Measurements from ENCODE around the gene CFAP210. TPM values are rescaled to one million over a fixed set of nuclear protein-coding genes. Genes with fewer than 3 reads are reported as not detected.
"Not testable (repeated sequence)": the region's sequence is repeated elsewhere in the genome, so short reads cannot be mapped to it uniquely, and the experiment has no call there.

The CFAP210 gene
- total RNA-seq, 5 donors from 2014 or later (not counting 1 experiment from before 2014, with no cell fraction given) = 0.35 to 0.96 TPM; not detected in 3

DNA sequence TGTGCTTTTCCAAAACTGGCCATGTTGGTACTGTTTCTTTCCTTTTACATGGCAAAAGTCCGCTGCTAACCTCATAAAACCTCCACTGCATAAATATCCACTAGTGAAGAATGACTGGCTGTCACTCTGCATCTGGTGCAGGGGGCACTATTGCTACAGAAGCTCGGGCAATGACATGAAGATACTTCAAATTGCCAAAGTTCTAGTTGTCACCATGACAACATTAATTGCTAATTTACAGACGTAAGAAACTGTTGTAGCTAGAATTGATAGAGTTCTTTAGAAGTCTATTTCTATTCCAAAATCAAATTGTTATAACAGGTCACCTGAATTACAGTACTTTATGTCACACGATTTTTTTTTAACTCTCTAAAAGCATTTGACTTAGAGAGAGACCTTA lies 845 bp downstream of the CFAP210 start:
- peaks cover 3 to 9% of the 10 kb centered on the region in 2 experiments for H3K4me1 ChIP-seq (ENCODE audit: control insufficient read depth in 1 of 2, extremely low read depth in 1 of 2, insufficient read depth in 2 of 2, low read length in 2 of 2)
- H3K27me3 ChIP-seq (replicated peaks in 1 of 2; ENCODE audit: control insufficient read depth in 2 of 2, extremely low read depth in 1 of 2, insufficient read depth in 2 of 2, low read length in 1 of 2) = no peaks in the 10 kb centered on the region
- Mint-ChIP-seq H3K27ac (peak overlapping the region; percentile 80 to 92), H3K27me3 (peaks cover 5 to 9% of the 10 kb centered on the region in 2 donors), H3K4me1 (peaks cover 11 to 18% (median 17%) of the 10 kb centered on the region in 3 donors), H3K36me3 (peaks cover 15% of the 10 kb centered on the region), H3K4me3 (peak overlapping the region; percentile 83 to 97 (median 87)), H3K9me3 (peaks cover 4 to 21% (median 9%) of the 10 kb centered on the region in 3 donors)
- no peaks in the 10 kb centered on the region for H3K9me3 ChIP-seq
- H3K27ac ChIP-seq (ENCODE audit: low read length) = peak overlapping the region; percentile 88
- 83% methylated on average over 1 of the region's 4 CpGs for WGBS (ENCODE audit: insufficient coverage)
- no peak overlapping the region for H3K4me3 ChIP-seq (ENCODE audit: control insufficient read depth in 1 of 2, extremely low read depth in 1 of 2, low read length in 1 of 2)
- ATAC-seq (replicated peaks in 1 of 4) (no peak), DNase-seq (peak in 6 of 35 experiments; percentile 8 to 54 (median 17))
- no peaks in the 10 kb centered on the region for H3K36me3 ChIP-seq (ENCODE audit: control insufficient read depth in 2 of 2, extremely low read depth in 1 of 2, insufficient read depth in 1 of 2, low read length in 1 of 2)
- POLR2A ChIA-PET = interaction anchor here (0.5 to 3.4 kb wide), 10 partner anchors 10 to 1281 kb away, joined by 3 to 25 read pairs (median 4); partner anchors contain the start of genes FASTKD1 (in 1 of the 2) and SSB (in 1 of the 2)
- CTCF ChIA-PET = interaction anchor here (1.1 to 2.3 kb wide), 2 partner anchors 10 to 12 kb away, joined by 3 to 9 read pairs; no protein-coding TSS in a partner anchor

GRCh38 chr2:169692718-169693117 lies 1.5 kb downstream of the CFAP210 start:
- Mint-ChIP-seq H3K4me3 (no peak overlapping the region), H3K27ac (no peak overlapping the region), H3K36me3 (peaks cover 15% of the 10 kb centered on the region), H3K27me3 (peaks cover 5 to 9% of the 10 kb centered on the region in 2 donors), H3K4me1 (peaks cover 11 to 18% (median 15%) of the 10 kb centered on the region in 3 donors), H3K9me3 (peaks cover 4 to 23% (median 9%) of the 10 kb centered on the region in 3 donors)
- Histone ChIP-seq H3K27me3 (replicated peaks in 1 of 2; ENCODE audit: control insufficient read depth in 2 of 2, extremely low read depth in 1 of 2, insufficient read depth in 2 of 2, low read length in 1 of 2) (no peaks in the 10 kb centered on the region), H3K4me3 (ENCODE audit: control insufficient read depth in 1 of 2, extremely low read depth in 1 of 2, low read length in 1 of 2) (no peak overlapping the region), H3K9me3 (no peaks in the 10 kb centered on the region), H3K36me3 (ENCODE audit: control insufficient read depth in 2 of 2, extremely low read depth in 1 of 2, insufficient read depth in 1 of 2, low read length in 1 of 2) (no peaks in the 10 kb centered on the region), H3K27ac (ENCODE audit: low read length) (no peak overlapping the region), H3K4me1 (ENCODE audit: control insufficient read depth in 1 of 2, extremely low read depth in 1 of 2, insufficient read depth in 2 of 2, low read length in 2 of 2) (peaks cover 3 to 9% of the 10 kb centered on the region in 2 experiments)
- no peak for ATAC-seq (replicated peaks in 1 of 4)
- no CpG with 5 or more reads among the region's 3 CpGs for WGBS (ENCODE audit: insufficient coverage)
- CTCF ChIA-PET = interaction anchor here (1.1 to 2.3 kb wide), 3 partner anchors 9 to 76 kb away, joined by 3 to 9 read pairs (median 3); no protein-coding TSS in a partner anchor
- POLR2A ChIA-PET = interaction anchor here in 1 of 2 donors (0.6 to 3.4 kb wide), 5 partner anchors 8 to 119 kb away, joined by 3 to 25 read pairs (median 4); partner anchors contain the start of gene FASTKD1
- DNase-seq = no peak

DNA sequence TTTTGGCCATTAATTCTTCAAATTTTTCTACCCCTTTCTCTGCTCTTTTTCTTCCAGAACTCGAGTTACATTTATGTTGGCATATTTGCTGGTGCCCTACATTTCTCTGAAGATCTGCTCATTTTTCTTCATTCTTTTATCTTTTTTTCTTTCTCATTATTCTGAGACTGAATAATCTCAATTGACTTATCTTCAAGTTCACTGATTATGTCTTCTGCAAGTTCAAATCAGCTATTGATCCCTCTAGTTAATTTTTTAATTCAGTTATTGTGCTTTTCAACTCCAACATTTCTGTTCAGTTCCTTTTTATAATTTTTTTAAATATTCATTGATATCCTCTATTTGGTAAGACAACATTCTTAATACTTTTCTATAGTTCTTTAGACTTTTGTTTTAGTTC lies 3.2 kb downstream of the CFAP210 start:
- POLR2A ChIA-PET = interaction anchor here in 1 of 2 donors (0.6 kb wide), 2 partner anchors 128 to 144 kb away, joined by 3 to 5 read pairs; no protein-coding TSS in a partner anchor
- 67% methylated on average over 1 of the region's 1 CpG for WGBS (ENCODE audit: insufficient coverage)

DNA sequence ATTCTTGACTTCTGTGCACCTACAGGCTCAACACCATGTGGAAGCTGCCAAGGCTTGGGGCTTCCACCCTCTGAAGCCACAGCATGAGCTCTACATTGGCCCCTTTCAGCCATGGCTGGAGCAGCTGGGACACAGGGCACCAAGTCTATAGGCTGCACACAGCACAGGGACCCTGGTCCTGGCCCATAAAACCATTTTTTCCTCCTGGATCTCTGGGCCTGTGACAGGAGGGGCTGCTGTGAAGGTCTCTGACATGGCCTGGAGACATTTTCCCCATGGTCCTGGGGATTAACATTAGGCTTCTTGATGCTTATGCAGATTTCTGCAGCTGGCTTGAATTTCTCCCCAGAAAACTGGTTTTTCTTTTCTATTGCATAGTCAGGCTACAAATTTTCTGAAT lies 6.3 kb downstream of the CFAP210 start:
- ATAC-seq (replicated peaks in 1 of 4); CTCF ChIA-PET; H3K9me3 ChIP-seq; H3K27me3 ChIP-seq (replicated peaks in 1 of 2; ENCODE audit: control insufficient read depth in 2 of 2, extremely low read depth in 1 of 2, insufficient read depth in 2 of 2, low read length in 1 of 2); H3K27me3 Mint-ChIP-seq; H3K27ac ChIP-seq (ENCODE audit: low read length); H3K36me3 ChIP-seq (ENCODE audit: control insufficient read depth in 2 of 2, extremely low read depth in 1 of 2, insufficient read depth in 1 of 2, low read length in 1 of 2); H3K4me3 Mint-ChIP-seq; H3K4me3 ChIP-seq (ENCODE audit: control insufficient read depth in 1 of 2, extremely low read depth in 1 of 2, low read length in 1 of 2); H3K27ac Mint-ChIP-seq; H3K4me1 ChIP-seq (ENCODE audit: control insufficient read depth in 1 of 2, extremely low read depth in 1 of 2, insufficient read depth in 2 of 2, low read length in 2 of 2); POLR2A ChIA-PET; DNase-seq: not testable (repeated sequence)
- Mint-ChIP-seq H3K9me3 (peaks cover 4 to 23% (median 9%) of the 10 kb centered on the region in 3 donors), H3K36me3 (peaks cover 11% of the 10 kb centered on the region), H3K4me1 (peaks cover 0 to 10% (median 6%) of the 10 kb centered on the region in 3 donors)

More for the DNA sequence above, 3.2 kb downstream of the CFAP210 start:
- no peaks in the 10 kb centered on the region for H3K27me3 ChIP-seq (replicated peaks in 1 of 2; ENCODE audit: control insufficient read depth in 2 of 2, extremely low read depth in 1 of 2, insufficient read depth in 2 of 2, low read length in 1 of 2)
- H3K4me3 ChIP-seq (ENCODE audit: control insufficient read depth in 1 of 2, extremely low read depth in 1 of 2, low read length in 1 of 2) = no peak overlapping the region
- Mint-ChIP-seq H3K36me3 (peaks cover 11% of the 10 kb centered on the region), H3K27ac (no peak overlapping the region), H3K27me3 (peaks cover 5 to 9% of the 10 kb centered on the region in 2 donors), H3K9me3 (peaks cover 4 to 23% (median 9%) of the 10 kb centered on the region in 3 donors), H3K4me3 (no peak overlapping the region), H3K4me1 (peaks cover 11 to 18% (median 15%) of the 10 kb centered on the region in 3 donors)
- H3K9me3 ChIP-seq = no peaks in the 10 kb centered on the region
- DNase-seq (no peak), ATAC-seq (replicated peaks in 1 of 4) (no peak)
- CTCF ChIA-PET = no interaction called here
- H3K4me1 ChIP-seq (ENCODE audit: control insufficient read depth in 1 of 2, extremely low read depth in 1 of 2, insufficient read depth in 2 of 2, low read length in 2 of 2) = peaks cover 3 to 9% of the 10 kb centered on the region in 2 experiments
- no peak overlapping the region for H3K27ac ChIP-seq (ENCODE audit: low read length)
- H3K36me3 ChIP-seq (ENCODE audit: control insufficient read depth in 2 of 2, extremely low read depth in 1 of 2, insufficient read depth in 1 of 2, low read length in 1 of 2) = no peaks in the 10 kb centered on the region

- H3K27ac Mint-ChIP-seq; POLR2A ChIA-PET; H3K27me3 Mint-ChIP-seq; DNase-seq; H3K4me1 ChIP-seq (ENCODE audit: control insufficient read depth in 1 of 2, extremely low read depth in 1 of 2, insufficient read depth in 2 of 2, low read length in 2 of 2); ATAC-seq (replicated peaks in 1 of 4); H3K4me3 ChIP-seq (ENCODE audit: control insufficient read depth in 1 of 2, extremely low read depth in 1 of 2, low read length in 1 of 2); H3K27me3 ChIP-seq (replicated peaks in 1 of 2; ENCODE audit: control insufficient read depth in 2 of 2, extremely low read depth in 1 of 2, insufficient read depth in 2 of 2, low read length in 1 of 2); H3K27ac ChIP-seq (ENCODE audit: low read length); H3K9me3 ChIP-seq; H3K36me3 ChIP-seq (ENCODE audit: control insufficient read depth in 2 of 2, extremely low read depth in 1 of 2, insufficient read depth in 1 of 2, low read length in 1 of 2); H3K4me3 Mint-ChIP-seq; CTCF ChIA-PET: not testable (repeated sequence)
- WGBS (ENCODE audit: insufficient coverage) = no CpG with 5 or more reads among the region's 4 CpGs
- H3K9me3 Mint-ChIP-seq = peaks cover 4 to 23% (median 9%) of the 10 kb centered on the region in 3 donors
- peaks cover 0 to 16% (median 6%) of the 10 kb centered on the region in 3 donors for H3K4me1 Mint-ChIP-seq
- H3K36me3 Mint-ChIP-seq = peaks cover 11% of the 10 kb centered on the region
Observed at GRCh38 chr2:169686825-169687224, 7.4 kb downstream of the CFAP210 start.

GRCh38 chr2:169684712-169685111 lies 9.5 kb downstream of the CFAP210 start:
- not testable (repeated sequence) for H3K4me1 ChIP-seq (ENCODE audit: control insufficient read depth in 1 of 2, extremely low read depth in 1 of 2, insufficient read depth in 2 of 2, low read length in 2 of 2); H3K27me3 Mint-ChIP-seq
- CTCF ChIA-PET = interaction anchor here in 1 of 2 donors (0.7 to 2.7 kb wide), 2 partner anchors 9 to 40 kb away, joined by 3 to 9 read pairs; partner anchors contain the start of genes CFAP210 and PHOSPHO2

More at GRCh38 chr2:169684712-169685111, 9.5 kb downstream of the CFAP210 start:
- not testable (repeated sequence) for ATAC-seq (replicated peaks in 1 of 4); H3K4me3 ChIP-seq (ENCODE audit: control insufficient read depth in 1 of 2, extremely low read depth in 1 of 2, low read length in 1 of 2); H3K4me3 Mint-ChIP-seq; H3K27ac Mint-ChIP-seq; H3K27me3 ChIP-seq (replicated peaks in 1 of 2; ENCODE audit: control insufficient read depth in 2 of 2, extremely low read depth in 1 of 2, insufficient read depth in 2 of 2, low read length in 1 of 2); H3K36me3 Mint-ChIP-seq; H3K27ac ChIP-seq (ENCODE audit: low read length); H3K9me3 ChIP-seq; DNase-seq; H3K36me3 ChIP-seq (ENCODE audit: control insufficient read depth in 2 of 2, extremely low read depth in 1 of 2, insufficient read depth in 1 of 2, low read length in 1 of 2)
- no CpG with 5 or more reads among the region's 2 CpGs for WGBS (ENCODE audit: insufficient coverage)
- POLR2A ChIA-PET = interaction anchor here in 1 of 2 donors (2.0 kb wide), 1 partner anchor 9 kb away, joined by 25 read pairs; the partner anchor contains the start of genes CFAP210 and PHOSPHO2
- peaks cover 0 to 16% (median 6%) of the 10 kb centered on the region in 3 donors for H3K4me1 Mint-ChIP-seq
- peaks cover 0 to 11% (median 2%) of the 10 kb centered on the region in 3 donors for H3K9me3 Mint-ChIP-seq
